Inferior parietal cortex (tissue), 1 donor: ENCODE data around the gene IL22.

Experiments
- DNase-seq: peaks from one replicate; pipeline ENCODE4 v3.0.0-alpha.2; 2016; ENCODE audit errors: extremely low spot score

The IL22 gene

GRCh38 chr12:68264158-68264855 lies 10.9 kb upstream of the IL22 start:
- DNase-seq, result no peak

- DNase-seq, result no peak
Measured at GRCh38 chr12:68263366-68263765, 10.0 kb upstream of the IL22 start.

- no peak for DNase-seq
Measured at GRCh38 chr12:68261896-68262295, 8.5 kb upstream of the IL22 start.

GRCh38 chr12:68260153-68260552 lies 6.7 kb upstream of the IL22 start:
- DNase-seq, result no peak

- no peak for DNase-seq
Measured at GRCh38 chr12:68259318-68259940, 6.0 kb upstream of the IL22 start.

- no peak for DNase-seq
Measured at GRCh38 chr12:68252077-68252476, 1.3 kb downstream of the IL22 start.

GRCh38 chr12:68250454-68250853 lies 3.0 kb downstream of the IL22 start:
- DNase-seq, result no peak

- DNase-seq, result no peak
Measured at GRCh38 chr12:68247785-68248184, 5.6 kb downstream of the IL22 start.

- DNase-seq, result no peak
Measured at GRCh38 chr12:68246350-68246749, 7.1 kb downstream of the IL22 start.

GRCh38 chr12:68245180-68246021 lies 8.0 kb downstream of the IL22 start:
- DNase-seq, result no peak

GRCh38 chr12:68242777-68243176 lies 10.6 kb downstream of the IL22 start:
- no peak for DNase-seq

- DNase-seq, result no peak
Measured at GRCh38 chr12:68240975-68241374, 12.4 kb downstream of the IL22 start.

- DNase-seq, result peak; percentile 27
Measured at GRCh38 chr12:68240079-68240478, 13.3 kb downstream of the IL22 start.

- DNase-seq, result no peak
Measured at GRCh38 chr12:68239309-68239982, 14.0 kb downstream of the IL22 start.

GRCh38 chr12:68237619-68238018 lies 15.8 kb downstream of the IL22 start:
- peak; percentile 43 for DNase-seq

- peak; percentile 22 for DNase-seq
Measured at GRCh38 chr12:68237078-68237477, 16.3 kb downstream of the IL22 start.

GRCh38 chr12:68236421-68237059 lies 16.9 kb downstream of the IL22 start:
- peak; percentile 20 for DNase-seq

- no peak for DNase-seq
Measured at GRCh38 chr12:68235576-68235975, 17.8 kb downstream of the IL22 start.

- DNase-seq, result peak; percentile 38
Measured at GRCh38 chr12:68234140-68234539, 19.3 kb downstream of the IL22 start.

GRCh38 chr12:68233498-68233897 lies 19.9 kb downstream of the IL22 start:
- no peak for DNase-seq

GRCh38 chr12:68231691-68232090 lies 21.7 kb downstream of the IL22 start:
- DNase-seq, result peak; percentile 34

GRCh38 chr12:68231229-68231628 lies 22.2 kb downstream of the IL22 start:
- no peak for DNase-seq
